GM21390 (cell line): ENCODE measurements around the gene NALCN.
A peak's percentile ranks its signal among the peaks of the same experiment; 100 is the strongest.

ENCODE experiments used
- ATAC-seq: cut with Tn5 transposase; IDR thresholded peaks from one replicate; pipeline ENCODE4 v1.9.1; 2021; ENCODE audit not compliant: unreplicated experiment

Gene NALCN

DNA sequence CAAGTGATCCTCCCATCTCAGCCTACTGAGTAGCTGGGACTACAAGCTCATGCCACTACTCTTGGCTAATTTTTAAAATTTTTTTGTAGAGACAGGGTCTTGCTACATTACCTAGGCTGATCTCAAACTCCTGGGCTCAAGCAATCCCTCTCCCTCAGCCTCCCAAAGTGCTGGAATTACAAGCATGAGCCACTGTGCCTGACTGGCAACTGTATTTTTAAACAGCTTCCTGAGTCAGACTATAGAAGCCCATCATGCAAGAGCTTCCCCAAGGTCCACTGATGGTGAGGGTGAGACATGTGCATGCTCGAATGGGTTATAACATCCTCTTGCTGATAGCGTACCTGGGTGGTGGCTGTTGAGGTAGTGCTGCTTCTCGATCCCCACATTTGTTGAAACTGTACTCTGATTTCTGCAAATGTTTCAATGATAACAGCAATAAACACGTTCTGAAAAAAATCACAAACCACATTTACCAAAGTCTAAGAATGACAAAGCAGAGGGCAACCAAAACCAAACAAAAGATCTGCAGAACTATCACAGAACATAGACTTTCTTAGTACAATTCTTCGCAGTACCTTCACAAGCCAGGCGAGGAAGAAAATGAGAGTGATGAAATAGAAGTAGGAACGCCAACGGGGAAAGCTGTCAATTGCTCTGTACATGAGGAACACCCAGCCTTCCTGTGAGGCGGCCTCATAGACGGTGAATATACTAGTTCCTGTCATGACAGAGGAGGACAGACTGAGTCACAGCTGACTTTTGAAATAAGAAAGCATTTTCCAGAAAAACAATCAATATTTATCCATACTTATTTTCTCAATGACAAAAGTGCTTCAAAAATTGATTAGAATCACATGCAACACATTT lies 124.4 kb downstream of the NALCN start:
- ATAC-seq = no peak

DNA sequence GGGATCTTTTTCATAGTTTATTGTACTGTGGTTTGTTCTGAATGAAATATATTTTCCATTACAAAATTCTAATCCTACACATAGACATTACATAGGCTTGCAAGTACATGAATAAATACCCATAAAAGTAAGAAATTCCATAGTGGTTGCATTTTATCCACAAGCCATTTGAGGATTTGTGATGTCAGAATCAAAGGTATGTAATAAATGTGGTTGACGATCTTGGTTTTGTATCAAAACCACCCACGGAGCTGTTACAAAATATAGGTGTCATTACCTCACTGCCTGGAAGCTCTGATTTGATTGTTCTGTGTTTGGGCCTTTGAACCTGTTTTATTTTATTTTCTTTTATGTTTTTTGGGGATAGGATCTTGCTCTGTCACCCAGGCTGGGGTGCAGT lies 125.1 kb downstream of the NALCN start:
- ATAC-seq = no peak

DNA sequence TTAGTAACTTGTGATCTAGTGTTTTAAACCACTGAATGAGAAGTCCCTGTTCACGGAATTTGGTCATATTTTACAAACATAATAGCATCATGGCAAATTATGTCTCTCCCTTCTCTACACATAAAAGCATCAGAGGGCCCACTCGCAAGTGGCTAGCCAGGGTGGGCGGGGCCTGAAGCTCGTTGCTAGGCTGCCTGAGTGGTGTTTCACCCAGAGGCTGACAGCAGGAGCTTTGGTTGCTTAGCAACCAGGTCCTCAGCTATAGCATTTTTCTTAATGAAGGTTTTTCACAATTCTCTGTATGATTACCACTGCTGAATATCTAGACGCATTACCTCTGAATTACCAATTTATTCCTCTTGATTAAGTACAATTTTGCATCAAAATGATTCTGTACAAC lies 126.5 kb downstream of the NALCN start:
- ATAC-seq = no peak

DNA sequence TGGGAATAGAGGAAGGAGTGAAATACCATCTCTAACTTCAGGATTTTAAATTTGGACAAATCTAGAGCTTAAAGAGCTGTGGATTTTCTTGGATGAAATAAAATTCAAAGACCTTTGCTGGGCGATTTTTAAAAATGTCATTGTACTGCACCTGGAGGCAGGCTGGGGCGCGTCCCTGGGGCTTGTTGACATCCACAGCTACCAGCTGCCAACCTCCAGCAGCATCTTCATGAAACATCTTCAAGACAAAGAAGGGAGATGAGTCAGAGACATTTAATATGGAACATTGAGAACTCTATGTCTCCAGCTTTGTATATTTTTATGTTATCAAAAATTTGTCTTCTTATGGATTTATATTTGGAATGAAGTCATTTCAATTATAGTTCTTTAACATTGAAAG lies 132.5 kb downstream of the NALCN start:
- no peak for ATAC-seq

DNA sequence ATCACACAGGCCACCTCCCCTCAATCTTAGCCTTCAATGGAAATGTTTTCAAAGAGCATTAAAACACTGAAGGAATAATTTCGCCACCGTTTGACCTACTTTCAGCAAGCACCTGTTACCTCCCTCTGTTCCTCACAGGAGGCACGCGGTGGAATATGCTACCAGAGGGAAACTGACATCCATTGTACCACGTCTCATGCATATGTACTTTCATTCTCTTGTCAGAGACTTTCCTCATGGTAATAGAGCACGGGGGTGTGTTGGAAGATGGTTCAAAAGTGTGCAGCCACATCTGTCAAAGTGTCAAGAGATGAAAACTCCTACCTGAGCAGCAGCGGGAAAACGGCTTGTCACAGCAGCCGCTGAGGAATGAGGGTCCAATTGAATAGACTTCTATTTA lies 143.4 kb downstream of the NALCN start:
- no peak for ATAC-seq

DNA sequence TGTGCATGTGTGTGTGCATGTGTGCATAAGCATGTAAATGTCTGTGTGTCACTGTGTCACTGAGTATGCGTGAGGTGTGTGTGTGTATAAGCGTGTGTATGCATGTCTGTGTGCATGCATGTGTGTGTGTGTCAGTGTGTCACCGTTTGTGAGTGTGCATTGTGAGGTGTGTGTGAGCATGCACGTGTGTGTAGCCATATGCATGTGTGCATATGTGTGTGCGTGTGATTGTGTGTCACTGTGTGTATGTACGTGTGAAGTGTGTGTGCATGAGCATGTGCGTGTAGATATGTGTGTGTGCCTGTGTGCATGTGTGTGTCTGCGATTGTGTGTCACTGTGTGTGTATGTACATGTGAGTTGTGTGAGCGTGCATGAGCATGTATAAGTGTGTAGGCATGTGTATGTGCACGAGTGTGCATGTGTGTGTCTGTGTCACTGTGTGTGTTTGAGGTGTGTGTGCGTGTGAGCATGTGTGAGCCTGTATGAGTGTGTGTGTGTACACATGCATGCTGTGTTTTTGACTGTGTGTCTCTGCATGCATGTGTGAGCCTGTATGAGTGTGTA lies 144.5 kb downstream of the NALCN start:
- ATAC-seq = no peak

DNA sequence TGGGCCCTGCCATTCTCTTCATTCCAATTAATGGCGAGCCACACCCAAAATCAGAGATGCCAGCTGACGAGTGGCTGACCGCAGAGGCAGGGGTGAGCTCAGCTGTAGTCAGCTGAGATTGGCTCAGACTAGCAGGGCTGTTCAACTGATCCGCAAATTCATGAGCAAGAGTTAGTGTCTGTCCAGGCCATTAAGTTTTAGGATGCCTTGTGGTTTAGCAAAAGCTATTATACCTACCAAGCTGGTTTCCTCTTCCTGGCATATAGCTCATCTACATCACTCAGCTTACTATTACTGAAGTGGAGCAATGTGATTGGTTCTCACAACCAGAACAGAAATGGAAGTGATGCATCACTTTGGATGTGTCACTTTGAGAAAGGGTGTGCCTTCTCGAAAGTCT lies 148.7 kb downstream of the NALCN start:
- no peak for ATAC-seq

DNA sequence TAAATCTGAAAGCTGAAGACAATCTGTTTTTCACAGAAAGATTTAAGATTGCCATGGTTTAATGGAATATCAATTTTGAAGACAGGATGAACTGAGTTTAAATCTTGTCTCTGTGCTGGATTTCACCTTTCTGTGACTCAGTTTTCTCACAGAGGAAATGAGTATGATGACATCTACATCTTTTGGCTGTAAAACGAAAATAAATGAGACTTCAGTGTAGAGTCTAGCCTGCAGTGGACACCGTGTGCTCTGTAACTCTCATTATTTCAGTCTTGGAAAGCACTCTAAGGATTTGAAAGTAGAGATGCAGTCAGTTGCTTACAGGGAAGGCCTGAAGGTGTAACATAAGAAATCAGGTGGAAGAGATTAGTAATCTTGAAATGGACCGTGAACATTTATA lies 150.4 kb downstream of the NALCN start:
- no peak for ATAC-seq

DNA sequence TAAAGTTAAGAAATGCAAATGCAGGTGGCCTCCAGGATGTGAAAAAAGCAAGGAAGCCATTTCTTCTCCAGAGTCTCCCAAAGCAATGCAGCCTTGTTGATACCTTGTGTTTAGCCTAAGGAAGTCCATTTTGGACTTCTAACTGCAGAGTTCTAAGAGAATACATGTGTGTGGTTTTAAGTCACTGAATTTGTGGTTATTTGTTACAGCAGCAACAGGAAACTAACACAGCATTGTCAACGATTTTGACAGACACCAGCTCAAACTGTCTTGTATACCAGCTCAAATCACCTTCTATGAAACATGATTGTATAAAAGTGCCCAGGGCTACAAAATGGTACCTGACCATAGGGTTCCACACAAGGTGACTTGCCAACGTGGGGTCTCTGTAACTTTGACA lies 151.4 kb downstream of the NALCN start:
- ATAC-seq = no peak

DNA sequence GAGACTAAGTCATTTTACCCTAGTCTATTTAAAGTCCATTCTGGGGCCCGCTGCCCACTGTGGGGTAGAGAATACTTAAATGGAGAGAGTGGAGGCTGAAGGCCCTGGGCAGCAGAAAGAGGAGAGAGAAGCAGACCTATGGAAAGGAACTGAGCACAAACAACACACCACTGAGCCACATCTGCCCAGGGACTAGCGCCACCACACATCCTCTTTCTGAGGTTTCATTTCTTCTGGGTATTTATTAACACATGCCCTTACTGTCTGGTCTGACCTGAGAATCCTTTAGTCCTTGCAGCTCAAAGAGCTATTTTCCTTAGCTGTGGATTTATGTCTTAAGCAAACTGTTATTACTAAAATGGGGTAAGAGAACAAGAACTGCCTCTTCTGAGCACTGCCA lies 154.0 kb downstream of the NALCN start:
- ATAC-seq = peak; percentile 44

DNA sequence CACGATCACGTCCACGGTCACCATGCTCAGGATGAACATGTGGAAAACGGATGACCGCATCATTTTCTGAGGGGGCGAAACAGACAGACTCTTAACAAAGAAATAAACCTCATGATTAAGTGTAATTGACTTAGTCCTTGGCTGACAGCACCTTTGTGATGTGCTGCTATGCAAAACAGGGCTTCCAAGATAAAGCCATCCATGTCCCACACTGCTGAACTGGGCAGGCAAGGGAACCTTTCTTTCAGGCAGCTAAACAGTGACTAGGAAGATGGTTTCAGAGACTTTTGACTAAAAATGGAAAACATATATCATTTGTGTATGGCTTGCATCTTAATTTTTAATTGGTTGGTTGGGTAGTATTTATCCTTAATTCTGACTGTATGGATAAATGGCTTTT lies 157.8 kb downstream of the NALCN start:
- ATAC-seq = no peak

DNA sequence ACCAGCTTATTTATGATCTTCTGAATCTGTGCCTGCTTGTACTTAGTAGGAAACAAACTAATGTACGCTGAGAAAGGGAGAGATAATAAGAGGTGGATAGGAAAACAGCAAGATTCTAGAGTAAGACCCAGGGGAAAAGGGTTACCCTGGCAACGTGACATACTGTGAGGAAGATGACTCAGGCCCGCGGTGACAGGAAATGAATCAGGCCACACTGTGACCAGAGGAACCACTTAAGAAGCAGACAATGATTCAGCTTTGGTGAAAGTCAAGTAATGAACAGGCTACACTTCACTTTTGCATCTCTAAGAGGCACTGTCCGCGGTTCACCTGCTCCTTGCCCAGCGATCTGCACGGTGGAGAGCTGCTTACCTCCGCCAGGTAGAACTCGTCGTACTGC lies 158.2 kb downstream of the NALCN start:
- ATAC-seq = peak; percentile 96

DNA sequence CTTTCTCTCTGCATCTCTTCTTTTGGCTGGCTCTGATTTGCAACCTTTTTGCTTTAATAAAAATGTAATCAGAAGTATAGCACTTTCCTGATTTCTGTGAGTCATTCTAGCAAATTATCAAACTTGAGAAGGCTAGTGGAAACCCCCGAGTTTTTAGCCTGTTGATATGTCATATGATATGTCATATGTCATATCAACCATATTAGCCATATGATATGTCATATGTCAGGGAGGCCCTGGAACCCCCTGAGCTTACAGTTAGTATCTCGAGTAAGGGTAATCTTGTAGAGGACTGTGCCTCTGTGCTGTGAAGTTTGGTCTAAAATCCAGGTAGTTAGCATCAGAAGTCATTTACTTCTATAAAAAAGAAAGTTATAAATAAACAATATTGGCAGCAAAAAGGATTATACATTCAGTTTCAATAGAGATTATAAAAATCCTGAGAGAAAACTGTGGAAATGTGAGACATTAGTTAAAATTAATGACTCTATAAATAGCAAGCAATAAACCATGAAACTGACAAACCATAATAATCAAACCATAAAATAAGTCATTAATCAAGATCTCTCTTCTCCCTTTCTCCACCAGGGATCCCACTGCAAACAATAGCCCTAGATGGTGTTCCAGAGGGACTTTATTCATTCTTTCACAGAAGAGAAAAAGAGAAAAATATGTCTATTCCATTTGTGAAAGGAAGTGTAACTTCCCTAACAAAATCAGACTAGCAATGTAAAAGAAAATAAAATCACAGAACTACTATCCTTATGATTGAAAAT lies 167.4 kb downstream of the NALCN start:
- no peak for ATAC-seq

DNA sequence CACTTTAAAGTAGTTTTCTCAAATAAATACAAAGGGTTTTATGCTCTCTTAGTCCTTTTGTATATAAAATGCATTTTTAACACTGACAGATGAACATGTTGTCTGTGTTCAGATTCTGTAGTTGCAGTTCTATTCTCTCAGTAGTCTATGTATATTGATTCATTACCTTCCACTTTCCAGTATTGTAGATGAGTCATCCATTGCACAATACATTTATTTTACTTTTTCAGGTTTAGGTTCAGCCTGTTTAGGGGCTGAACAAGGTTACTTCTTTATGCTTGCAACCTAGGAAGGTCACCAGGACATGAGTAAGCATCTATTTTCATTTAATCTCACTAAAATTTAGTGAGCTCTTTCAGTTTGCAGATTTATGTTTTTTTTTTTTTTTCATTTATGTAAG lies 173.6 kb downstream of the NALCN start:
- ATAC-seq = no peak

DNA sequence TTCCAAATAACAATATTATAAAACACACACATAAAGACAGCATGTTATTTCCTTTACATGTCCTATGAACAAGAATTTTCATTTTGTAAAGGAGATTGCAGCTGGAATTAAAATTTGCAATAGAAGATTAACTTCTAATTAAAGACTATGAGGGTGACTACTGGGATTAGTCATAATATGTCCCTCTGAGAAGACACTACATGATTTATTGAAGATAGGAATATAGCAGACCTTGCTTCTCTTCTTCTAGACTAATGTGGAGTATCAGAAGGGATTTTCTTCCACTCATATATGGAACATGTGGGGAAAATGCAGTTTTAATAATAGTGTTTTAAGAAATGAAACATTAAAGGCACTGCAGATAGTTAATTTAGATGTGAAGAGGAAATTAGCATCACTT lies 177.8 kb downstream of the NALCN start:
- ATAC-seq = no peak

DNA sequence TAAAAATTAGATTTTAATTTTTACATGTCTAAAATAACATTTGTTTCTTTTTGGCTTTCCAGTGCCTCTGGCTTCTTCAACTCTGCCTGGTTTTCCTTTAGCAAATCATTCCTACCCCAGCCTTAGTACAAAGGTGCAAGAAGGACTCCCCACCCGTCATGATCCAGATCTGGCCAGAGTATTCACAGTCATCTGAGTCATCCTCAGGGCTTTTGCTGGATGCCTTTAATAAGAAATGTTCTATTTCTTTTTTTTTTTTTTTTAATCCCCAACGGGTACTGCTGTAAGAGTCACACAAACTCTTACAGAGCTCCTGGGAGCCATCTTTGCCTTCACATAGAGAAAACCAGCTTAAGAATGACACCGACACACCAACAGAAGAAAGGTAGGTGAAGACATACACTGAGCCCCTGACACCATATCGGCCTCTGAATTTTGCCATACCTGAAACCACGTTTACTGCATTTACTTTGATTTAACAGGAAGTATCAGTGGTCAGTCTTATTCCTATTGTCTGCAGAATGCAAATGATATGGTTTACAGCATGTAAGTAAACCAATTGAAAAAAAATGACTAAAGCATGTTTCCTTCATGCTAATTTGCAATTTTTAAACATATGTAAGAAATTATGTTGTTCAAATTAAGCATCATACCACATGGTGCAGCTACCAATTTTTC lies 184.4 kb downstream of the NALCN start:
- ATAC-seq = no peak

DNA sequence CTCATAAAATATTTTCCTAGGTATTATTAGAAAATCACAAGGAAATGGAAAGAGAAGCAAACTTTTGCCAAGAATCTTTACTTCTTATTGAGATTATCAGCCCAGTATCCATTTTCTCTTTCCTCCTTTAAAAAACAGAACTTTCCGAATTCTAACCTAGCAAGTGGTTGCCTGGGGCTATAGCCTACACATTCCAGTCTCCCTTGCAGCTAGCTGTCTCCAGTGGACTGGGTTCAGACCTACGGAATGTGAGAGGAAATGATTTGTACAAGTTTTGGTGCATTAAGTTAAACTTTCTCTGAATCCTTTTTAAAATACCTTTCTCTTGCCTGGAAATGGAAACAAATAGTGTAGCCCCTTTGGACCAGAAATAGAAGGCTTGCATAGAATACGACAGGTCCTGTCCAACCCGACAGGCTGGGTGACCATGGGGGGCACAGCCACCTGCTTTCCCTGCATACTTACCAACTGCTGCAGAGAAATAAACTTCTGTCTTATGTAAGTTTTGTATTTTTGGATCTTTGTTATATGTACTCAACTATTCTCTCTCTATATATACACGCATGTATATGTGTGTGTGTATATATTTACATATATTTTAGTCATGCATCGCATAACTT lies 185.9 kb downstream of the NALCN start:
- ATAC-seq = no peak

DNA sequence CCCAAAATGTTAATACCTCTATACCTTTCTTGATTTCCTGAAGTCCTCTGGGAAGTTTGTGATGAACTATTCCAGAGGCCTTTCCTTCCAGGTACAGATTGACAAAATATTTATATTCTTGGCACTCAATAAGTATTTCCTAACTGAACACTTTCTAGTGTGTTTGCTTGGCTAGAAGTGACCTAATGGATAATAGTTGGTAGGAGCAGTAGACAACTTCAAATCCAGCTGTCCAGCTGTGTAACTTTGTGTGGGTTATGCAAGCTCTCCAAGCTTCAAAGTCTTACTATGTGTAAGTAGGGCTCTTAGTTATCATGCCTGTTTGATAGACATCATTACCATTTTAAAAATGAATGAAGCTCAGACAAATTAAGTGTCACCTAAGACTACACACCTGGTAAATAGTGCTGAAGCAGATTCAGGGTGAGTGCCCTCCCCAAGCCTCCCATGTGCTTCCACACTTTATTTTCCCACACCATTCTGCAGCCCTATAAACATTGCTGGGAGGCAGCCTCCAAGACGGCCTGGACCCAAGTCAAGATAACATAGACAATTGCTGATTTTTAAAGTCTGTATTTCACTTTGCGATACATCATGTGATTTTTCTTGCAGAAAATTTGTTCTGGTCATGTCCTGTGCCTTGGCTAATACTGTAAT lies 196.6 kb downstream of the NALCN start:
- no peak for ATAC-seq

DNA sequence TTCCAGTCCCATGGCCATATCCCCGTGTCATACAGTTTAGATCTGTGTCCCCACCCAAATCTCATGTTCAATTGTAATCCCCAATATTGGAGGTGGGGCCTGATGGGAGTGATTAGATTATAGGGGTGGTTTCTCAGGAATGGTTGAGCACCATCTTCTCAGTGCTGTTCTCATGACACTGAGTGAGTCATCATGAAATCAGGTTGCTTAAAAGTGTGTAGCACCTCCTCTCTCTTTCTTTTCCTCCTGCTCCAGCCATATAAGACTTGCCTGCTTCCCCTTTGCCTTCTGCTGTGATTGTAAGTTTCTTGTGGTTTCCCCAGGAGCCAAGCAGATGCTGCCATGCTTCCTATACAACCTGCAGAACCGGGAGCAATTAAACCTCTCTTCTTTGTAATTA lies 197.8 kb downstream of the NALCN start:
- no peak for ATAC-seq

DNA sequence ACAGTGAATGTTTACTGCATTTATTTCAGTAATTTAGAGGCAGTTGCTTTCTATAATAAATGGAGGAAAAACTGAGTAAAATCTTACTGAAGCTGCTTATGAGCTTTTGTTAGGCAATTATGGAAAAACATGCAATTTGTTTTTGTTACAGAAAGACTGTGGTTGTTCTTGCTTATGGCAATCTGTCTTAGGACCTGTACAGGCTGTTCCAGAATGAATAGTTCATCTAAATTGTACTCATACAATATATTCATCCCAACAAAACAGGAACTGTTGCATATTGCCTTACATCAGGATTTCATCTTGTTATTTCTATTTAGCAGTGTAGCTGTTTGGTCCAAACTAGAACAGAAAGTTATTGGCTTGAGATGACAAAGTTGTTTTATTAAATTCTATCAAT lies 199.2 kb downstream of the NALCN start:
- ATAC-seq = no peak

DNA sequence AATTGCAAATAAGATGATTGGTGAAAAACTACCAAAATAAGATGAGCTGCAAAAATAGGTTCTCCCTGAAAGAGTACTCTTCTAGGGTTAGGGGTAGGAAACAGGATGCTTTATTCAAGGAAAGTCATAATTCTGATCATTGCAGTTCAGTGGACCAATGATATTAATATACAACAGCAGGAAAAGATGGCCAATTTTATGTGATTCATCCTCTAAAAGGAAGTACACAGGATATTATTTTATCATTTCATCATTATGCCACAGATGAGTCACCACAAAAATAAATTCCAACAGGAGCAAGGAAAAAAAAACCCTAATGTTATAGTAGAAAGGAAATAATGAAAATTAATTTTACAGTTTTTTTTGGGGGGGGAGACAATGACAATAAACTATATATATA lies 205.0 kb downstream of the NALCN start:
- no peak for ATAC-seq
